Activated CD4-positive, alpha-beta T cell treated with anti-CD3 and anti-CD28 coated beads, Interleukin-2, amount 50 U/mL, for 4 hours (primary cell): ENCODE results near the gene STK32B.

Experiments used
- DNase-seq, 2 experiments: peaks; one replicate each; pipeline ENCODE4 v3.0.0-alpha.2; 2020

STK32B gene

DNA sequence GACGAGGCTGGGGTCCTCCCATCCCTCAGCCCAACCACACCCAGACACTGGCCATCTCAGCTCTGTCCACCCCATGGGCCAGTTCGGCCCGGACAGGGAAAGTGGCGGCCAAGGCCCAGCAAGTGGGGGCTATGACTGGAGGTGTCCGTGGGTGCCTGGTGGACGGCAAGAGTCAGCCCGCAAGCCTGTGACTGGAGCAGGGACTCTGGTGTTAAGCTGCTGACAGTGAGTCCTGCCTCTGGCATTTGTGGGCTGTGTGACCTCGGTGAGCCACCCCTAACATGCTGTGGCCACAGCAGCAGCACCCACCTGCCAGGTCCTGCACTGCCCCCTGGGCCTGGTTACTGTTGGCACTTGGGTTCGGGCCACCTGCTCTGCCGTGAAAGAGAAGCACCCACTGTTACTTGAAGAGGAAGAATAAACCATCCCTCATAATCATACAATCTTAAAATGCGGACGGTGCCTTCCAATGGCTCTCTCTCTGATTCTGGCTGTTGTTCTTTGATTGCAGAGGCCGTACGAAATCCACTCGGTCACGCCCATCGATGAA lies 405.1 kb downstream of the STK32B start:
- DNase-seq, result no peak

DNA sequence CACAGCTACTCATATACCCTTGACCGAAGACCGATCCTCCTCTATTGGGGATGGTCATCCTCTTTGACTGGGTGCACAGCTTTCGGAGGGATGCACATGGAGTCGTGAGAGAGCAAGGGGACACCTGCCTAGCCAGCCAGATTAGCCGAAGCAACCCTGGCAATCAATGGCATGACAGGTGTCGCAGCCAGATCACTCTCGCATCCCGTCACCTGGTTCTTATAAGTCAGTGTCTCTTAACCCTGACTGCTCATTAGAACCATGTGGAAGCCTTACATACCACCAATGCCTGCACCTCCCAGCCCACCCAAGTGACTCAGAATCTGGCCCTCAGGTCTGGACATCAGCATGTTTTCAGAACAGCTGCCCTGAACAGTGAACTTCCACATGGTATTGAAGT lies 407.4 kb downstream of the STK32B start:
- no peak for DNase-seq

DNA sequence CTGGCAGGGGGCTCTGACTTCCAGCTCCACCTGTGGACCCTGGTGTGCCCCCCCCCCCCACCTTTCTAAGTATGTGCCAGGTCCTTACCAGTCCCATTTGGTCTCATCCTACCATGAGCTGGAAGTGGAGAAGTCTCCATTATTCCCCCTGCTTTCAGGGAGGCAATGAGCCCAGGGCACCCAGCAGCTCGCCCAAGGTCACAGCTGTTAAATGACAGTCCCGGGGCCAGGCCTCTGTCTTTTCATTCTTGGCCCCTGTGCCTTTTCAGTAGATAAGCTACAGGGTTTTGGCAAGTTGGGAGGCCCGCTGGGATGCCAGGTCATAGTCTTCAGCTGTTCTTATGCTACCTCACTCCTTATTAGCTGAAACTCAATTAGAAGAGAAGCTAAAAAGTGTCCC lies 408.0 kb downstream of the STK32B start:
- DNase-seq, result no peak

DNA sequence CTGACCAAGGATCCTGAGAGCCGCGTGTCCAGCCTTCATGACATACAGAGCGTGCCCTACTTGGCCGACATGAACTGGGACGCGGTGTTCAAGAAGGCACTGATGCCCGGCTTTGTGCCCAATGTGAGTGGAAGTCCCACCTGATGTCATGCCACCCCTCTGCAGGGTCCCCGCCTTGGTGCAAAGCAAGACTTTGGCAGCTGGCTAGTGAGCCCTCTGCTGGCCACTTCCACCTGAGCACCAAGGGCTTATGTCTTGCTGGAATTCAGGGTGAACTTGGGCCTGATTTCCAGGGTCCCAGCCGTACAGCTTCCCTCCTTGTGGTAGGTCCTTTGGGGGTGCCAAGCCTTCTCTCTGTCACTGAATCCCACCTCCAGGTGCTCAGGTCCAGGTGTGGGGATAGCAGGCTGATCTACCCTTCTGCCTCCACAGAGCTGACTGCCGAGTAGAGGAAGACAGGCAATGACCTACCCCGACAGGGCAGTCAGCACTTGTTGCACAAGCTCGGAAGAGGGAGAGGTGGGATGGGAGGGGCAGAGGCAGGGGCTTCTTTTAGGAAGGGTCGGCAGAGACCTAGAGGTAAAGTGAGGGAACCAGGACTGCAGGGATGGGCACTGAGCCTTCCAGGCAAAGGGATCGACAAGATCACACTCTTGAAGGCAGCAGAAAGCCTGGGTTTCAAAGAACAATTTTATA lies 409.0 kb downstream of the STK32B start:
- no peak for DNase-seq

DNA sequence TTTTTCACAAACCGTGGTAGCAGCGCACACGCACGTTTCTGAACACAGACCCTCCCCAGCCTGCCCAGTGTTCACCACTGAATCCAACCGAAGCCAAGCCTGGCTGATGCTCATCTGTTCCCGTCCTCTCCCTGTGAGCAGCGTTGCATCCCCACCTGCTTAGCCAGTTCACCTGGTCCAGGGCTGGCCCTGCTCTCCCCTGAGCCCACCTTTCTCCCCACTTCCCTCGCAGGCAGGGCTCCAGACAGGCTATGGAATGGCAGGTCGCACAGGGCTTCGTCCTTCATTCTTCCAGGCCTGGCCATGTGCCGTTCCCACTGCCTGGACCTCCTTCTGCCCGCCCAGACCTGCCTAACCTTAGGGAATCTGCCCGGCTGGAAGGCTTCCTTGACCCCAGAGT lies 410.2 kb downstream of the STK32B start:
- DNase-seq, result no peak

DNA sequence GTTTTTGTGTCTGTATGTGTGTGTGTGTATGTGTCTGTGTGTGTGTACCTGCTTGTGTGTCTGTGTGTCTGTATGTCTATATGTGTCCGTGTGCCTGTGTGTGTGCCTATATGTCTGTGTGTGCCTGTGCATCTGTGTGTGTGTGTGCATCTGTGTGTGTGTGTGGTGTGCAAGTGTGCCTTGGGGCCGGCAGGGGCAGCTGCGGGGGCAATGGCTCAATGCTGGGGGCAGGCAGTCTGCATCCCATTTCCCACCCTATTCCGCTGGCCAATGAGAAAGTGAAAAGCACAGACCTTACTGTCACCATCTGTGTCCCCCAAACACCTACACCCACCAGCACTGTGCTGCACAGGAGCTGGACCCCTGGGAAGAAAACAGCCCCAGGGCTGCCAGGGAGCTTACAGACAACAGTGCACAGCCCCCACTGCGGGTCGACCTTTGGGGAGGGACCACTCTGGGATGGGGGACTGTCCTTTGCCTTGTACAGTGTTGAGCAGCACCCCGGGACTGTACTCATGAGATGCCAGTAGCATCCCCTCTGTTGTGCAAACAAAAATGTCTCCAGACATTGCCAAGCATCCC lies 411.1 kb downstream of the STK32B start:
- no peak for DNase-seq

DNA sequence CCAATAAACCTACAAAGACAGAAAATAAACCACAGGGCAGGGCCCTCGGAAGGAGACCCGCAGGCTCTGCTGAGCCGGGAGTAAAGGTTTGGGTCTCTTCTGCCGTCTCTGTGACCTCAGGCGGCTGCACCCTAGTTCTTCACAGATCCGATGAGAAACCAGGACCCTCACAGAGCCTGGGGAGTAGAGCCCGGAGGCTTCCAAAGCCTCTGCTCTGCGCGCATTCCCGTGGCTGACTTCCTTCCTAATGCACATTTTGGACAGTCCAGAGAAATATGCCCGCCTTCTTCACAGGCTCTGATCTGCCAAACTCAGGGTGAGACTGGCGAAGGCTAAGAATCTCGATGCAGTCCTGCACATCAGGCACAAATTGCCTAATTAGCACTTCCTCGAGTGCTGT lies 411.6 kb downstream of the STK32B start:
- no peak for DNase-seq

DNA sequence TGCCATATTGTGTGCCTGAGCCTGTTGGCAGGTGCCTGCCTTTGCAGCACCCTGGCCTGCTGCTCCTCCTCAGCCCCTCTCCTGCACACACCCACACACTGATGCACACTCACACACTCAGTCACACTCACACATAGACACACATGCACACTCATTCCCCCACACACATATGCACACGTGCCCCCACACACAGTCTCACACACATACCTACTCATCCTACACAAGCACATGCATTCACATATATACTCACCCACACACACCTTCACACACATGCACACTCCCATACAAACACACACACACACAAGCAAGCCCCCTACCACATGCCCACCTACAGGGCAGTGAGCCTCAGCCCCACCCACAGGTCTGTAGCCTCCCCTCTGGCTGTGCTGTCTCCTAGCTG lies 412.1 kb downstream of the STK32B start:
- DNase-seq, result no peak

DNA sequence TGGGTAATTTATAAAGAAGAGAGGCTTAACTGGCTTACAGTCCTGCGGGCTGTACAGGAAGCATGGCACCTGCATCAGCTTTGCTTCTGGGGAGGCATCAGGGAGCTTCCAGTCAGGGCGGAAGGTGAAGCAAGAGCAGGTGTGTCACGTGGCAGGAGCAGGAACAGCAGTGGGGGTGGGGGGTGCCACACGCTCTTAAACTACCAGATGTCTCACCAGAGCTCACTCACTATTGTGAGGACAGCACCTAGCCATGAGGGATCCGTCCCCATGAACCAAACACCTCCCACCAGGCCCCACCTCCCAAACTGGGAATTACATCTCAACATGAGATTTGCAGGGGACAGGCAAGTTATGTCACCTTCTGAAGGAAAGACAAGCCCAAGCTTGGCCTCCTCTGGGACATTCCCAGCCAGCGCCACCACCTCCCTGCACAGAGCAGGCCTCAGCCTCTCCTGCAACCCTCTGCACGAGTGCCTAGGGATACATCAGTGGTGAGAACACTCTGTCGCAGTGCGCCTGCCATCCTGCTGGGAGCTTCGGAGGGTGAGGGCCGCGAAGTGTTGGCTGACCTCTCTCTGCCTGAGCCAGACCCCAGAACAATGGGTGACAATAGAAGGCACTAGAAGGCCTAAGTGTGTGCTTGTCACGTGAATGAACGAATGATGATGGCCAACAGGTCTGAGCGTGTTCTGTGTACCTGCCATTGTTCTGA lies 412.8 kb downstream of the STK32B start:
- no peak for DNase-seq

DNA sequence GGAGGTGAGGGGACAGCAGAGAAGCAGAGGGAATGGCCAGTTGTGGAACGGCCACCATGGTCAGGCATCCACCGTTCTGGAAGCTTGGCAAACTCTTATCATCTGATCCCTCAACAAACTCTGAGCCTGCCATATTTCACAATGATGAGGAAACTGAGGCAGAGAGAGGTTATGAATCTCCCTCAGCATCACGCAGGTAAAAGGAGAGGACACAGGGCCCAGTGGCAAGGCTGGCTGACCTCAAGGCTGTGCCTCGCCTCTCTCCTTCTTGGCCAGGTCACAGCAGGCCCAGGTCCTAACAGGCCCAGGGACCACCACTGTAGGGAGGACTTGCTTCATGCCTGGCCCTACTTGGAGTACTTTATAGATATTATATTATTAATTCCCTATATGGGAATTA lies 414.2 kb downstream of the STK32B start:
- DNase-seq, result no peak

DNA sequence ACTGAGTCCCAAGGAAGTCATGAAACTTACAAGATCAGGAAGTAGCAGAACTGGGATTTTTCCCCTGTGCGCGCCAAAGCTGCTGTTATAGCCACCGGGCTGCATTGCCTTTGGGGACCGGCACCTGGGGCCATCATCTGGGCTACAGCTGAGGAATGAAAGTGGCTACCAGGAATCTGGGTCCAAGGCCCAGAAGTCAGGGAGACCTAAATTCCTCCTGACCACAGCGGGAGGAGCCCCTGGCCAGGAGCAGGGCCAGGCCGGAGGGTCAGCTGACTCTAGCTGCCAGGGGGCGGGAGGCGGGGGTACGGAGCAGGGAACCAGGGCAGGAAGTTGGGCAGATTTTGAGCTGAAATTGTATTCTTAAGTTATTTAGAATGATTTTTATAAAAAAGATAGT lies 414.7 kb downstream of the STK32B start:
- DNase-seq, result no peak

DNA sequence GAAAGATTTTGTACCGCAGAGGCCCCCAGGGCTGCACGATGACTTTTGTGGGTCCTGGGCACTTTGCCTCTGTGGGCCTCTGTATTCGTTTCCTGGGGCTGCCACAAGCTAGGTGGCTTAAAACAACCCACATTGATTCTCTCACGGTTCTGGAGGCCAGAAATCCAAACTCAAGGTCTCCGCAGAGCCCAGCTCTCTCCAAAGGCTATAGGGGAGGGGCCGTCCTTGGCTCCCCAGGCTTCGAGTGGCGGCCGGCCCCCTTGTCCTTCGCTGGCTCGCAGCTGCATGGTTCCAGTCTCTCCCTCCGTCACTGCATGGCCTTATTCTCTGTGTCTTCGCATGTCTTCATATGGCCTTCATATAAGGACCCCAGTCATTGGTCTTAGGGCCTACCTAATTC lies 415.8 kb downstream of the STK32B start:
- no peak for DNase-seq

DNA sequence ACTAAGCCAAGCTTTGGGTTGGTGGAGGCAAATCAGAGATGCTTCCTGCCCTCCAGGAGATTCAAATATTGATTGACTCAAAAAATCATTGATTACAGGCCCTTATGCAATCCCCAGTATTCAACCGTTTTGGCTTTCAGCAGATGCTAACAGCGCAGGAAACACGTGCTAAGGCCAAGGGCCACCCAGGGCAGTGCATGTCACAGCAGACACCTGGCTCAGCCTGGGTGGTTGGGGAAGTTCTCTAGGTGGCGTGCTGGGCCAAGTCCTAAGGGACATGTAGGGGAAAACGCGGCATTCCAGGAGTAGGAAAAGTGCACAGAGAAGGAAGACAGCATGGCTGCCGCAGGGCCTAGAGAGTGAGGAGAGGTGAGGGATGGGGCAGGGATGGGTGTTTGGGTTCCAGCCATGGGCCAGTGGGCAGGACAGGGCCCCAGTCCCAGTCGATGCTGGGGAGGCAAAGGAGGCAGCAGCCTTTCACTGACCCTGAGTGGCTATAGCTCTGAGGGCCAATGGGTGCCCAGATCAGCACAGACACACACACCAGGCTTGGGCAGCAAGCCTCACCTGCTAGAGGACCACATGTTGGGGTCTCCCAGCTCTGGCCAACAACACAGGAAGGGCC lies 418.0 kb downstream of the STK32B start:
- DNase-seq, result no peak

DNA sequence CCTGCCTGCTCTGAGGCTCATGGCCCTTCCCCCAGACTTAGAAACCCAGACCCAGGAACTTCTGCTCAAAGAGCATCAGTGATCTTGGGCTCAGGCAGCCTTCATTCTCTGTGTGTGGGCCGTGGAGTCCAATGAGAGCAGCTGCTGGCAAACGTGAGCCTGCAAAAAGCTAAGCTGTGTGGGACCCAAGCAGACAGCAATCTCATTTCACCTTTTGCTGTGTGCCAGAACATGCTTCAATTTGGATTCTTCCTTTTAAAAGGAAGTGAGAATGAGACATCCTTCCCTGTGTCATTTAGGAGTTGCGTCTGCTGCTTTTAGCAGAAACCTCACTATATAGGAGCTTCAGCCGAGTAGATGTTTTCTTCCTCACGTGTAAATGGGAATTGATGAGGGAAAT lies 418.6 kb downstream of the STK32B start:
- no peak for DNase-seq

DNA sequence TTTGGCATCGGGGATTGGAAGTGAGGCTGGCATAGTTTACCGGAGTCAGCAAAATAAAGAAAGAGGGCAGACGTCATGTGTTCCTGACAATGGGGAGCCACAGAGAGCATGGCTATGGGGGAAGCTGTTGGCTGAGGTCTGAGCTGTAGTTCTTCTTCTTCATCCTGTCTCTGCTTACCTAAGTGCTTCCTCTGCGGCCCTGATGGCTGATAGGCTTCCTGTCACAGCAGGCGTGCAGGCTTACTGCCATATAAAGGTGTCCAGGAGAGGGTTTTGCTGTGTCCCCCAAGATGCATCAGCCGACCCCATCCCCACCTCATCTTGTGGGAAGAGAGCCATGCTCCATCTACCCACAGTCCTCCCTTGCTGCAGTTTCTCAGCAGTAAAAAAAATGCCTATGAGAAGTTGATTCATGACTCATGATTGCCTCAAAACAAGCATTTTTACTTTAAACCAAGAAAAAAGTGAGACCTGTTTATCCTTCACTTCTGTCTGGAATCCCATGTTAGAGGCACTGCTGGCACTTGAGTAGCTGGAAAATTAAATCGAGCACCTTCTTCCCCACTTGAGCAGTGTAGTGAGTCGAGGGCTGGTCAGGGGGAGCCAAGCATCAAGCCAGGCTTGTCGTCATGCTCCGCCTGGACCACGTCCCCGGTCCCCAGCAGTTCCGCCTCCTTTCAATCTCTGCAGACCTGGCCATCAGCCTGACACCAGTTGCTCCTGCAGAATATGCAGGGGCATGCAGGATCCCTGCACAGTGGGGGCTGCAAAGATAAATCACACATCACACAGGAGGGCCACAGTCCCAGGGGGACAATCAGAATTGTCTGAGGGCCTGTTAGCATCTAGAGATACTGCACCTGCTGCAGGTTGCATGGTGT lies 419.3 kb downstream of the STK32B start:
- DNase-seq, result no peak

DNA sequence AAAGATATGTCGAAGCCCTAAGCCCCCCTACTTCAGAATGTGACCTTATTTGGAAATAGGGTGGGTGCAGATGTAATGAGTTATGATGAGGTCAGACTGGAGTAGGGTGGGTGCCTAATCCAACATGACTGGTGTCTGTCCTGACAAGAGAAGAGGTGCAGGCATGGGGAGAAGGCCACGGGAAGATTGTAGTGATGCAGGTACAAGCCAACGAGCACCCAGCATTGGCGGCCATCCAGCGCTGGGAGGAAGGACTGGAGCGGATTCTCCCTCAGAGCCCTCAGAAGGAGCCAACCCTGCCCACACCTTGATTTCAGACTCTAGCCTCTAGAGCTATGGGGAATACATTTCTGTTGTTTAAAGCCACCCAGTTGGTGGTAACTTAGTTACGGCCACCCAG lies 419.9 kb downstream of the STK32B start:
- no peak for DNase-seq

DNA sequence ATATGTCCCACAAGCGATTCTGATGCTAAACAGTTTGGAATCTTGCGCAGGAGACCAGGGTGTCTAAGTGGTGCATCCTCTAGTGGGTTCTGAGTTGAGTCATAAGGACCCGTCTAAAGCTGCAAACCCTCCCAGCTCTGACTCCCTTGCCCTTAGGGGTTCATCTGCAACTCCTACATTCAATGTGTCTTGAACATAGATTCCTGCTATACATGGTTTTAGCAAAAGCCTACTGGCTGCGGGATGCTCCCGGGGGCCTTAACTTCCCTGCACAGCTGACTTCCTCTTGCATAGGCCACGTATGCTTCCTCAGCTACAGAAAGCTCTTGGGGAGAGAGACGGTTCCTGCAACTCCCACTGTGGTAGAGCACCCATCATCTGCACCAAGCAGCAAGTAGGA lies 420.4 kb downstream of the STK32B start:
- no peak for DNase-seq

DNA sequence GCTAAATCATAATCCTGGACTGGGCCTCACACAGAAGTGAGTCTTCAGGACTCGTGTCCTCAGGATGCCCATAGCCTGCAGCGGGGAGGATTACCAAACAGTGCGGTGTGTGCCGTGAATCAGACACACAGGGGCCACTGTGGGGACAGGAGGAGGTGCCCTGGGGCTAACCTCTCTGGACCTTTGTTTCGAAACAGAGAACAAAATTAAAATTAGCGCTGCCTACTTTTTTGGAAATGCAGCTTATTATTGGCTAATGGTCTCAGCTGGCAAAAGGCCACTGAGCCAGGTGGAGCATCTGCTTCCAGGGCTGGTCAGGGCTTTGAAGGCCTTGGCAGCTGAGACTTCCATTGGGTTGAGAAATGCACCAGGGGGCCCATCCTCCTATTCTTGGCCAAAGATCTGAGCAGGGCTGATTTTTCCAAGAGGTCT lies 420.9 kb downstream of the STK32B start:
- DNase-seq, result no peak

DNA sequence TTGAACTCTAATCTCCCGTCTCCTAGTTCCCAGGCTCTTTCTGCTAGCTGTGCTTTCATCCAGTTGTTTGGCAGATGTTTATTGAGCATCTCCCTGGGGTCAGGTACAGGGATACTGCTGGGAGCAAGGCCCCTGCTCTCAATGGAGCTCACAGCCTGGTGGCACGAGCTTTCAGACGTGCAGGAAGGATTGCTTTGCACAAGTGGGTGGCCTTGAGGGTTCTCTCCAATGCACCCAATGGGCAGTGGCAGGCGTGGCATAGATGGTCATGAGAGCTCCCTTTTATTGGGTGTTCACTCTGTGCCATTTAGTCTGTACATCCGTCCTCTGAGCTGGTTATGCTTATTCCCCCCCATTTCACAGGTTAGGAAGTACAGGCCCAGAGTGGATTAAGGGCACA lies 421.8 kb downstream of the STK32B start:
- DNase-seq, result no peak

DNA sequence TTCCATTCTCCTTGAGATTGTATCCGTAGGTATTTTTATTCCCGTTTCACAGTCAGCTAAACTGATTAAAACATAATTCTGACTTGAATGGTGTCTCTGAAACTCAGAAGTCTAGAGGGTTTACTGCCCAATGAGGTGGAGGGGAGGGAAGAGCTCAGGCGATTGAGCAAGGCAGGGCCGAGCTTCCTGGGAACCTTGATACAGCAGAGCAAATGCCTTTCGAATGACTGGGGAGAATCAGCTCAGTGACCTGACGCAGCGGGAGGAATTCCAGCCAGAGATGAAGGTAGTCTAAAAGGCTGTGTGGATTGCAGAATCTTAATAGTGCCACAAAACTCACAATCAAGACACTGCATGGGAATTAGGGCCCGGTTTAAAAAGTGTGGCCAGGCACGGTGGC lies 423.5 kb downstream of the STK32B start:
- no peak for DNase-seq

DNA sequence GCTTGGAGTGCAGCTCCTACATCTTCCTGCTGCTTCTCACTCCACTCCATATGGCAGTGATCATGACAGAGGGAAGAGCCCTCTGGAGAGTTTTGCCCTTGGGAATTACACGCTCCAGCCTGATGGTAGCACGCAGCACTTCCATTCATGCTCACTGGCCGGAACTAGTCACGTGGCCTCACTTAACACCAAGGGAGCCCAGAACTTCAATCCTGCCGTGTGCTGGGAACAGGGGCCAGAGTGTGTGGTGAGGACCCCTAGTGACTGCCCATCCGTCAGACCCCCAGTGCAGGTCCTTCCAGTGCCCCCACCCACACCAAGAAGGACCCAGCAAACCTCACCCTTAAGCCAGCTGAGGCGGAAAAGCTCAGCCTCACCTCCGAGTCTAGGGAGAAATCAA lies 426.3 kb downstream of the STK32B start:
- DNase-seq, result no peak

DNA sequence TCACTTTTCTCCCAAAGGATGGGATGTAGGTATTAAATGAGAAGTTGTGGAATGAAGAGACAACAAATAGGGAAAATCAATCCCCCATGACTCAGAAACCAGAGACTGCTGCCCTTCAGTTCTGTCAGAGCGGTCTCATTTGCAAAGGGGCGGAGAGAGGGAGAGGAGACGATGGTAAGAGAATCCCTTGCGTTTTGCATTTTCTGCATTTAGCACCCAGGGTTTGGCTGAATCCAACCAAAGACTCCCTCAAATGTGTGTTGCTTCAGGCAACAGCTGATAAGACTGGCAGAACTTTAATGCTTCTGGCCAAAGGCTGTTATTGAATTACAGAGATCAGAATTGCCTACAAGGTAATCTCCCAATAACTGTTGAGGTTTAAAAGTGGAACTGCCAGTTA lies 426.9 kb downstream of the STK32B start:
- DNase-seq, result no peak

DNA sequence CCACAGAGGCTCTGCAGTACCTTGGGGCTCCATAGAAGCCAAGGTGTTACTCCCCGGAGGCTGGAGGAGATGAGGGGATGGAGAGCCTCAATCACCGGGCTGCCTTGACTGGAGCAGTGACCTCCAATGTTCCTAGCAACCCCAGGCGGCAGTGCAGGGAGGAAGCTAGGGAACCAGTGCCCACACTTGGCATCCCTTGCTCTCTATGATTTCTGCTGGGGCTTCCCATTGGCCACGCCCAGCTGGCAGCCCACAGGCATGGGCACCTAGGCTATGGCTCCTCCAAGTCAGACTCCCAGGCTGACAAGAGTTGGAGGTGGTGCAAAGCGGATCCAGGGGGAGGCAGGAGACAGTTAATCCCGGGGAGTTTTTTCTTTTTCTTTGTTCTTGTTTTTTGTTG lies 427.4 kb downstream of the STK32B start:
- no peak for DNase-seq
